ENCODE measurements around the gene SSBP2. TPM values are rescaled to one million over a fixed set of nuclear protein-coding genes. Genes with fewer than 3 reads are reported as not detected.

The SSBP2 gene
- total and polyA plus RNA-seq, 2 of the 8 experiments (the other 6 are each of a cell fraction or from before 2014, with no cell fraction given) = 21.5 to 36.2 TPM

DNA sequence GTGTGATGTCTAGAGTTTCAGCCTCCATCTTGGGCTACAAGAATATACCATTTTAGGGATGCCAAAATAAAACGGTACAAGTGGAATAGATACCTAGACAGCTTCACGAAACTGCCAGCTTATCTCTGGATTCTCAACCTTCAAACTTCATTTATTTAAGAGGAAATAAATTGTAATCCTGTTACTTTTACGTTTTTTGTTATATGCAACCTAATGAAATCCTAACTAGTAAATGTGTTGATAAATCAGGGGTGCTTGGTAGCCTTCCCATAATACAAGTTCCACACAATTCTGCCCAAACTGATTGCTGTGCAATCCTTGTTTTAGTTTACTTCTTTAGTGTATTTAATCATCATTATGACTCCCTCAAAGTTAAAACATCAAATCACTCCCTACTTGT lies 75.5 kb downstream of the SSBP2 start:
- Histone ChIP-seq H4K5ac (ENCODE audit: insufficient read length, low read depth, low read length) (no peak overlapping the region), H3K27me3 (replicated peaks in 1 of 4; ENCODE audit: control insufficient read depth in 3 of 4, extremely low read depth in 1 of 4, insufficient read depth in 3 of 4, low read length in 3 of 4) (no peaks in the 10 kb centered on the region), H3K23ac (ENCODE audit: insufficient read length) (no peak overlapping the region), H3K18ac (ENCODE audit: extremely low read depth, low read length) (no peak overlapping the region), H3K36me3 (ENCODE audit: control insufficient read depth in 2 of 4, insufficient read depth in 4 of 4, low read length in 3 of 4) (no peaks in the 10 kb centered on the region), H3K79me1 (ENCODE audit: low read depth, low read length) (no peaks in the 10 kb centered on the region), H3K4me1 (replicated peaks in 1 of 4; ENCODE audit: control insufficient read depth in 3 of 4, insufficient read depth in 4 of 4, low read length in 3 of 4) (no peaks in the 10 kb centered on the region), H4K20me1 (replicated peaks in 1 of 2; ENCODE audit: control insufficient read depth in 1 of 2, insufficient read depth in 2 of 2, low read length in 2 of 2) (no peaks in the 10 kb centered on the region), H4K91ac (replicated peaks; ENCODE audit: insufficient read length, low read length) (no peak overlapping the region), H3K14ac (ENCODE audit: insufficient read length) (no peak overlapping the region), H3K23me2 (ENCODE audit: low read depth, low read length) (no peaks in the 10 kb centered on the region), H2BK15ac (ENCODE audit: low read length) (no peak overlapping the region), H2BK5ac (ENCODE audit: low read depth, low read length) (no peak overlapping the region), H3K27ac (ENCODE audit: low read depth, low read length) (no peak overlapping the region), H2AFZ (ENCODE audit: low read length) (no peak overlapping the region), H3K4me3 (ENCODE audit: extremely low read depth in 1 of 4, insufficient read depth in 2 of 4, low read depth in 3 of 4, low read length in 4 of 4) (no peak overlapping the region), H3K4me2 (ENCODE audit: insufficient read depth in 1 of 2, low read depth in 2 of 2, low read length in 2 of 2) (no peak overlapping the region), H3K79me2 (ENCODE audit: control insufficient read depth in 1 of 2, insufficient read depth in 2 of 2, low read length in 2 of 2) (no peaks in the 10 kb centered on the region; a peak in 1 of 4 replicates), H2BK12ac (ENCODE audit: low read depth, low read length) (no peak overlapping the region), H2AK5ac (ENCODE audit: low read depth, low read length) (no peak overlapping the region), H3K4ac (replicated peaks; ENCODE audit: insufficient read length, low read depth, low read length) (no peak overlapping the region), H4K8ac (ENCODE audit: extremely low read depth, insufficient read depth, low read length) (no peak overlapping the region), H3K9me3 (ENCODE audit: insufficient read depth in 2 of 2, low read depth in 1 of 2, low read length in 1 of 2) (no peaks in the 10 kb centered on the region), H2BK120ac (replicated peaks; ENCODE audit: low read depth, low read length) (no peak overlapping the region), H2BK20ac (ENCODE audit: low read length) (no peak overlapping the region), H3K56ac (replicated peaks; ENCODE audit: insufficient read length, low read depth, low read length) (no peak overlapping the region), H3K9ac (replicated peaks in 1 of 4; ENCODE audit: extremely low read depth in 1 of 4, low read depth in 3 of 4, low read length in 3 of 4) (no peak overlapping the region)
- POLR2A ChIA-PET (ENCODE audit: partially characterized antibody) = no interaction called here
- DNase-seq (ENCODE audit: low read depth in 1 of 2, low spot score in 2 of 2) = no peak
- WGBS, 2 experiments (ENCODE audit: extremely low coverage in 1 of 2, insufficient coverage in 1 of 2, insufficient read length in 1 of 2, insufficient replicate concordance in 2 of 2, low coverage in 1 of 2, low lambda C conversion rate in 2 of 2, missing lambda C conversion rate in 1 of 2) = 86% methylated on average over 3 of the region's 3 CpGs; no CpG with 5 or more reads in 1 of the 2 experiments
- CTCF ChIA-PET (ENCODE audit: partially characterized antibody) = interaction anchor here (1.3 kb wide), 1 partner anchor 36 kb away, joined by 3 read pairs; no protein-coding TSS in a partner anchor
- FAIRE-seq = no peak
- no peak for TF ChIP-seq RXRA (IDR thresholded peaks at IDR 0.05; ENCODE audit: insufficient read depth, low read depth, low read length)
- TF ChIP-seq YY1 (IDR thresholded peaks at IDR 0.05; ENCODE audit: low read depth, low read length) = no peak
- TF ChIP-seq SUZ12 (IDR thresholded peaks at IDR 0.05; ENCODE audit: low read length) = no peak
- no peak for TF ChIP-seq SIX5 (IDR thresholded peaks at IDR 0.05; ENCODE audit: low read depth, low read length)
- TF ChIP-seq NRF1 (IDR thresholded peaks at IDR 0.05; ENCODE audit: low read depth, low read length) = no peak
- no peak for TF ChIP-seq POU5F1 (IDR thresholded peaks at IDR 0.05; ENCODE audit: low read depth, low read length)
- TF ChIP-seq, protein P1, sequence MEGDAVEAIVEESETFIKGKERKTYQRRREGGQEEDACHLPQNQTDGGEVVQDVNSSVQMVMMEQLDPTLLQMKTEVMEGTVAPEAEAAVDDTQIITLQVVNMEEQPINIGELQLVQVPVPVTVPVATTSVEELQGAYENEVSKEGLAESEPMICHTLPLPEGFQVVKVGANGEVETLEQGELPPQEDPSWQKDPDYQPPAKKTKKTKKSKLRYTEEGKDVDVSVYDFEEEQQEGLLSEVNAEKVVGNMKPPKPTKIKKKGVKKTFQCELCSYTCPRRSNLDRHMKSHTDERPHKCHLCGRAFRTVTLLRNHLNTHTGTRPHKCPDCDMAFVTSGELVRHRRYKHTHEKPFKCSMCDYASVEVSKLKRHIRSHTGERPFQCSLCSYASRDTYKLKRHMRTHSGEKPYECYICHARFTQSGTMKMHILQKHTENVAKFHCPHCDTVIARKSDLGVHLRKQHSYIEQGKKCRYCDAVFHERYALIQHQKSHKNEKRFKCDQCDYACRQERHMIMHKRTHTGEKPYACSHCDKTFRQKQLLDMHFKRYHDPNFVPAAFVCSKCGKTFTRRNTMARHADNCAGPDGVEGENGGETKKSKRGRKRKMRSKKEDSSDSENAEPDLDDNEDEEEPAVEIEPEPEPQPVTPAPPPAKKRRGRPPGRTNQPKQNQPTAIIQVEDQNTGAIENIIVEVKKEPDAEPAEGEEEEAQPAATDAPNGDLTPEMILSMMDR (IDR thresholded peaks at IDR 0.05; ENCODE audit: control extremely low read depth in 1 of 3, insufficient read depth in 1 of 3, low read depth in 1 of 3, low read length in 3 of 3) = no peak
- no peak for TF ChIP-seq PHF8 (conservative IDR thresholded peaks at IDR 0.05; ENCODE audit: low read depth, low read length)
- no peak for TF ChIP-seq EZH2 (IDR thresholded peaks at IDR 0.05; ENCODE audit: low read depth, low read length, severe bottlenecking)
- TF ChIP-seq, protein P2, sequence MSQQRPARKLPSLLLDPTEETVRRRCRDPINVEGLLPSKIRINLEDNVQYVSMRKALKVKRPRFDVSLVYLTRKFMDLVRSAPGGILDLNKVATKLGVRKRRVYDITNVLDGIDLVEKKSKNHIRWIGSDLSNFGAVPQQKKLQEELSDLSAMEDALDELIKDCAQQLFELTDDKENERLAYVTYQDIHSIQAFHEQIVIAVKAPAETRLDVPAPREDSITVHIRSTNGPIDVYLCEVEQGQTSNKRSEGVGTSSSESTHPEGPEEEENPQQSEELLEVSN (IDR thresholded peaks at IDR 0.05) = no peak
